GM12892 (cell line): Measurements from ENCODE around the gene PFKP.

ENCODE experiments used
- POLR2A ChIP-seq: IDR thresholded peaks from 2 replicates; pipeline ENCODE4 v1.6.1; 2011; ENCODE audit warnings: low read depth, low read length, control low read depth
- TAF1 ChIP-seq: IDR thresholded peaks from 2 replicates; pipeline ENCODE4 v1.6.1; 2011; ENCODE audit warnings: low read depth, mild to moderate bottlenecking, control low read depth, low read length, borderline replicate concordance

GRCh38 chr10:3074985-3075600, 7.7 kb downstream of the PFKP start:
- no peak for TF ChIP-seq POLR2A
- no peak for TF ChIP-seq TAF1
